GM12878 (cell line): ENCODE data around the gene VSTM4. TPM values are rescaled to one million over a fixed set of nuclear protein-coding genes. Genes with fewer than 3 reads are reported as not detected.

Source experiments
- ATAC-seq: fragments of 200-7000 bp; cut with Tn5 transposase; 3 replicates; pipeline ENCODE4 v1.9.1; 2020; ENCODE audit warnings: mild to moderate bottlenecking, moderate library complexity
- BruUV-seq: library from RNA; stranded (reverse); fragments of 400-500 nt; replicated peaks from 2 replicates; lab custom pipeline; 2021; lab: Mats Ljungman, UMichigan
- CTCF ChIA-PET: fragments of 300-600 bp; sonication (Branson Sonifier 250); formaldehyde crosslinking; extraction: SDS; loops from one replicate; lab custom pipeline; 2021; ENCODE audit warnings: inconsistent platforms; lab: Yijun Ruan, JAX
- POLR2A ChIA-PET: fragments of 350-600 bp; formaldehyde crosslinking; extraction: SDS; loops from one replicate; lab custom pipeline; 2021; ENCODE audit warnings: inconsistent platforms; lab: Charles Lee
- RAD21 ChIA-PET: fragments of 300-600 bp; sonication (Branson Sonifier 250); formaldehyde crosslinking; loops from one replicate; lab custom pipeline; 2023; ENCODE audit warnings: antibody characterized with exemption; ENCODE audit not compliant: unreplicated experiment; lab: Charles Lee
- SMC1A ChIA-PET: fragments of 300-600 bp; sonication (Branson Sonifier 250); formaldehyde crosslinking; loops from one replicate; lab custom pipeline; 2023; ENCODE audit not compliant: unreplicated experiment, uncharacterized antibody; lab: Charles Lee
- DNase-seq: peaks from one replicate; pipeline ENCODE4 v3.0.0-alpha.2; 2011; ENCODE audit warnings: low read depth, low spot score
- FAIRE-seq: peaks from 3 replicates; lab custom pipeline; 2011; peaks lifted over from hg19 to GRCh38; lab: Jason Lieb, UNC
- H2AFZ ChIP-seq: 2 replicates; pipeline ENCODE4 v1.6.0; 2011; ENCODE audit warnings: low read depth, low read length, control low read depth; ENCODE audit not compliant: control insufficient read depth
- H3K27ac ChIP-seq: 2 replicates; pipeline ENCODE4 v1.5.1; 2011; ENCODE audit warnings: control low read depth; ENCODE audit not compliant: control insufficient read depth, insufficient read depth
- H3K27me3 ChIP-seq, 2 experiments: replicated peaks in 1 of 2; 2 replicates each; pipeline versions ENCODE4 v1.6.0 to v1.6.1; 2011; ENCODE audit warnings: low read length in 1 of 2; ENCODE audit not compliant: control insufficient read depth in 2 of 2, insufficient read depth in 2 of 2
- H3K36me3 ChIP-seq, 2 experiments: 2 replicates each; pipeline ENCODE4 v1.5.1; 2011; ENCODE audit warnings: low read length in 1 of 2; ENCODE audit not compliant: control insufficient read depth in 2 of 2, insufficient read depth in 2 of 2
- H3K4me1 ChIP-seq: 2 replicates; pipeline ENCODE4 v1.6.1; 2011; ENCODE audit warnings: mild to moderate bottlenecking, low read length, moderate library complexity, mixed read lengths; ENCODE audit not compliant: control insufficient read depth, insufficient read depth
- H3K4me2 ChIP-seq: 2 replicates; pipeline ENCODE4 v1.6.0; 2011; ENCODE audit warnings: control low read depth; ENCODE audit not compliant: control insufficient read depth, insufficient read depth
- H3K4me3 ChIP-seq: fragments of 200-600 bp; sonication (generic); 2 replicates; pipeline ENCODE4 v1.5.1; 2016
- H3K79me2 ChIP-seq: 2 replicates; pipeline ENCODE4 v1.6.0; 2011; ENCODE audit warnings: low read length; ENCODE audit not compliant: control insufficient read depth, insufficient read depth
- H3K9ac ChIP-seq: 2 replicates; pipeline ENCODE4 v1.8.0; 2011; ENCODE audit warnings: low read length, control low read depth, mixed read lengths; ENCODE audit not compliant: control insufficient read depth, insufficient read depth
- H3K9me3 ChIP-seq: replicated peaks from 3 replicates; pipeline ENCODE4 v1.5.1; 2011; ENCODE audit warnings: mild to moderate bottlenecking, low read length; ENCODE audit not compliant: control insufficient read depth, insufficient read depth
- H4K20me1 ChIP-seq: 2 replicates; pipeline ENCODE4 v1.6.0; 2011; ENCODE audit not compliant: control insufficient read depth, insufficient read depth
- GATAD2B ChIP-seq: fragments of 450-650 bp; conservative IDR thresholded peaks from 2 replicates; pipeline ENCODE4 v1.6.1; 2017; ENCODE audit warnings: low read depth, mild to moderate bottlenecking, moderate library complexity
- IRF3 ChIP-seq: fragments of 450-650 bp; IDR thresholded peaks from 2 replicates; pipeline ENCODE4 v1.6.1; 2014; ENCODE audit warnings: mild to moderate bottlenecking
- KLF5 ChIP-seq: fragments of 450-650 bp; IDR thresholded peaks from 2 replicates; pipeline ENCODE4 v1.6.1; 2014; ENCODE audit warnings: mild to moderate bottlenecking; ENCODE audit not compliant: partially characterized antibody
- MYC ChIP-seq: IDR thresholded peaks from 2 replicates; pipeline ENCODE4 v1.6.1; 2011; ENCODE audit warnings: mild to moderate bottlenecking, low read length, moderate library complexity, inconsistent platforms; ENCODE audit not compliant: insufficient read depth, insufficient replicate concordance, insufficient read length, severe bottlenecking
- USF2 ChIP-seq: IDR thresholded peaks from 2 replicates; pipeline ENCODE4 v1.6.1; 2011; ENCODE audit warnings: low read depth, low read length, improper control_type of control experiment, borderline replicate concordance
- ZBTB4 ChIP-seq: fragments of 450-650 bp; formaldehyde crosslinking; IDR thresholded peaks from 2 replicates; pipeline ENCODE4 v1.4.0; 2022; ENCODE audit warnings: mild to moderate bottlenecking, moderate library complexity
- WGBS: methylation state at CpG from one replicate; pipeline ENCODE4 v1.1.6; 2016; ENCODE audit warnings: low lambda C conversion rate; ENCODE audit not compliant: insufficient replicate concordance, insufficient coverage; ENCODE audit errors: missing lambda C conversion rate; 5-methylcytosine and 5-hydroxymethylcytosine counted together
- in situ Hi-C: fragments of 300-500 bp; cut with MboI; formaldehyde crosslinking; loops from 9 replicates; pipeline ENCODE4 v1.14.3; 2018; ENCODE audit warnings: mixed read lengths
- intact Hi-C: fragments of 100-400 bp; cut with micrococcal nuclease; formaldehyde crosslinking; loops from one replicate; pipeline ENCODE4 v1.14.2; 2022; ENCODE audit not compliant: unreplicated experiment
- polyA plus RNA-seq, 11 experiments: library from polyadenylated mRNA; depleted of rRNA in 4 of 11; unstranded in 6 of 11; stranded (reverse) in 5 of 11; fragments of >200 nt; fragmentation: Nextera tagmentation in 4 of 11; fragmentation: Illumina TruSeq in 1 of 11; extraction: Ambion mirVana in 4 of 11; extraction: Trizol in 1 of 11; gene quantifications; 1 replicate in 1 of 11; 2 replicates in 10 of 11; pipeline versions ENCODE4 v1.2.1 to v1.2.3, GENCODE V29; 2011 to 2016; ENCODE audit warnings: inconsistent platforms in 2 of 11, missing spikeins in 2 of 11, low read depth in 1 of 11
- total RNA-seq, 4 experiments: library from RNA; depleted of rRNA in 3 of 4; stranded (reverse); fragments of >200 nt in 3 of 4; fragmentation: Illumina TruSeq in 1 of 4; extraction: Trizol in 1 of 4; gene quantifications; 2 replicates each; pipeline versions ENCODE4 v1.2.1 to v1.2.3, GENCODE V29; 2013 to 2021

Gene VSTM4
- total and polyA plus RNA-seq, 10 of the 15 experiments (the other 5 are each of a cell fraction or from before 2014, with no cell fraction given) = 0.01 to 0.14 (median 0.02) TPM; not detected in 7

- H3K79me2 ChIP-seq = no peaks in the 10 kb centered on the region
- ChIA-PET CTCF (no interaction called here), SMC1A (no interaction called here), RAD21 (interaction anchor here (1.2 kb wide), 1 partner anchor 52 kb away, joined by 3 read pairs; no protein-coding TSS in a partner anchor), POLR2A (no interaction called here)
- FAIRE-seq (no peak), DNase-seq (no peak), ATAC-seq (no peak)
- TF ChIP-seq GATAD2B (no peak), USF2 (no peak), IRF3 (no peak), KLF5 (no peak), ZBTB4 (CRISPR knock-in tag) (no peak), MYC (no peak)
- no TSS peak for BruUV-seq
- H3K27me3 ChIP-seq = no peaks in the 10 kb centered on the region
- intact Hi-C loops = no loop called here
- no peaks in the 10 kb centered on the region for H3K36me3 ChIP-seq
- WGBS = 70% methylated on average over 3 of the region's 4 CpGs
- H3K9me3 ChIP-seq = no peaks in the 10 kb centered on the region
- H2AFZ ChIP-seq = no peak overlapping the region
- H3K4me1 ChIP-seq = no peaks in the 10 kb centered on the region
- H4K20me1 ChIP-seq = no peaks in the 10 kb centered on the region
- no peak overlapping the region for H3K4me3 ChIP-seq
- no peak overlapping the region for H3K4me2 ChIP-seq
- H3K9ac ChIP-seq = no peak overlapping the region
- no peak overlapping the region for H3K27ac ChIP-seq
- in situ Hi-C loops = no loop called here
These were observed 10.2 kb downstream of the VSTM4 start for GRCh38 chr10:49105076-49105475.
